ENCODE results near the gene WDR45B.

WDR45B gene

GRCh38 chr17:82647593-82648164, 565 bp downstream of the WDR45B start:
- H2AFZ ChIP-seq (ENCODE audit: low read depth, low read length), result 0 out of 2 replicates have a peak overlapping the region, but pooled peaks have one; percentile 22

GRCh38 chr17:82645516-82645915, 2.7 kb downstream of the WDR45B start:
- peaks cover 72% of the 10 kb centered on the region for H3K79me2 ChIP-seq (ENCODE audit: low read length)
- peaks cover 41% of the 10 kb centered on the region for H4K20me1 ChIP-seq (ENCODE audit: insufficient read depth, low read length)
- no peak overlapping the region for H3K4me2 ChIP-seq (ENCODE audit: low read length)
- H3K9me3 ChIP-seq (ENCODE audit: insufficient read depth, low read length), result no peaks in the 10 kb centered on the region
- no peak overlapping the region for H2AFZ ChIP-seq (ENCODE audit: low read depth, low read length)
- TF ChIP-seq CTCF (IDR thresholded peaks at IDR 0.05; ENCODE audit: low read depth, low read length), result no peak
- peaks cover 30% of the 10 kb centered on the region for H3K36me3 ChIP-seq (replicated peaks; ENCODE audit: low read depth, low read length)
- H3K9ac ChIP-seq (ENCODE audit: low read length), result no peak overlapping the region
- H3K4me1 ChIP-seq (ENCODE audit: low read length), result peaks cover 8% of the 10 kb centered on the region
- no peak overlapping the region for H3K27ac ChIP-seq (ENCODE audit: low read length)
- H3K27me3 ChIP-seq (ENCODE audit: low read depth, low read length), result no peaks in the 10 kb centered on the region
- H3K4me3 ChIP-seq (ENCODE audit: low read length), result no peak overlapping the region

More at GRCh38 chr17:82647593-82648164, 565 bp downstream of the WDR45B start:
- peaks cover 8% of the 10 kb centered on the region for H3K4me1 ChIP-seq (ENCODE audit: low read length)
- no peaks in the 10 kb centered on the region for H3K9me3 ChIP-seq (ENCODE audit: insufficient read depth, low read length)
- TF ChIP-seq CTCF (IDR thresholded peaks at IDR 0.05; ENCODE audit: low read depth, low read length), result peak; percentile 8; the same call in 1 of the 2 replicates
- no peak for TF ChIP-seq EZH2phosphoT487 (IDR thresholded peaks at IDR 0.05; ENCODE audit: low read depth)
- peaks cover 39% of the 10 kb centered on the region for H4K20me1 ChIP-seq (ENCODE audit: insufficient read depth, low read length)
- H3K36me3 ChIP-seq (replicated peaks; ENCODE audit: low read depth, low read length), result peaks cover 16% of the 10 kb centered on the region
- peak overlapping the region; percentile 90 for H3K4me2 ChIP-seq (ENCODE audit: low read length)
- no peaks in the 10 kb centered on the region for H3K27me3 ChIP-seq (ENCODE audit: low read depth, low read length)
- peak overlapping the region; percentile 90 for H3K4me3 ChIP-seq (ENCODE audit: low read length)
- H3K9ac ChIP-seq (ENCODE audit: low read length), result peak overlapping the region; percentile 87
- H3K79me2 ChIP-seq (ENCODE audit: low read length), result peaks cover 54% of the 10 kb centered on the region
- H3K27ac ChIP-seq (ENCODE audit: low read length), result peak overlapping the region; percentile 74

GRCh38 chr17:82644148-82644547, 4.1 kb downstream of the WDR45B start:
- TF ChIP-seq EZH2phosphoT487 (IDR thresholded peaks at IDR 0.05; ENCODE audit: low read depth), result no peak
- no peak for TF ChIP-seq CTCF (IDR thresholded peaks at IDR 0.05; ENCODE audit: low read depth, low read length)
- Histone ChIP-seq H3K9ac (ENCODE audit: low read length) (no peak overlapping the region), H2AFZ (ENCODE audit: low read depth, low read length) (no peak overlapping the region), H3K4me1 (ENCODE audit: low read length) (peaks cover 8% of the 10 kb centered on the region), H3K27ac (ENCODE audit: low read length) (no peak overlapping the region), H3K4me3 (ENCODE audit: low read length) (no peak overlapping the region), H3K4me2 (ENCODE audit: low read length) (no peak overlapping the region), H3K27me3 (ENCODE audit: low read depth, low read length) (no peaks in the 10 kb centered on the region), H3K9me3 (ENCODE audit: insufficient read depth, low read length) (no peaks in the 10 kb centered on the region), H3K36me3 (replicated peaks; ENCODE audit: low read depth, low read length) (peaks cover 36% of the 10 kb centered on the region), H3K79me2 (ENCODE audit: low read length) (peaks cover 83% of the 10 kb centered on the region), H4K20me1 (ENCODE audit: insufficient read depth, low read length) (peaks cover 46% of the 10 kb centered on the region)

- peaks cover 45% of the 10 kb centered on the region for H4K20me1 ChIP-seq (ENCODE audit: insufficient read depth, low read length)
- no peak overlapping the region for H2AFZ ChIP-seq (ENCODE audit: low read depth, low read length)
- H3K4me1 ChIP-seq (ENCODE audit: low read length), result peaks cover 5% of the 10 kb centered on the region
- no peak overlapping the region for H3K4me2 ChIP-seq (ENCODE audit: low read length)
- no peaks in the 10 kb centered on the region for H3K9me3 ChIP-seq (ENCODE audit: insufficient read depth, low read length)
- H3K36me3 ChIP-seq (replicated peaks; ENCODE audit: low read depth, low read length), result peaks cover 51% of the 10 kb centered on the region
- H3K4me3 ChIP-seq (ENCODE audit: low read length), result no peak overlapping the region
- no peak overlapping the region for H3K27ac ChIP-seq (ENCODE audit: low read length)
- TF ChIP-seq CTCF (IDR thresholded peaks at IDR 0.05; ENCODE audit: low read depth, low read length), result no peak
- TF ChIP-seq EZH2phosphoT487 (IDR thresholded peaks at IDR 0.05; ENCODE audit: low read depth), result no peak
- no peaks in the 10 kb centered on the region for H3K27me3 ChIP-seq (ENCODE audit: low read depth, low read length)
- peaks cover 91% of the 10 kb centered on the region for H3K79me2 ChIP-seq (ENCODE audit: low read length)
- no peak overlapping the region for H3K9ac ChIP-seq (ENCODE audit: low read length)
Observed at GRCh38 chr17:82642022-82642421, 6.2 kb downstream of the WDR45B start.

Data from OCI-LY3 (cell line).